CD4-positive, alpha-beta T cell treated with Interleukin-12 subunit alpha and Interleukin-12 subunit beta, for 1 hour (primary cell): ENCODE measurements around the gene GNA15.
"Not testable (repeated sequence)": the region's sequence is repeated elsewhere in the genome, so short reads cannot be mapped to it uniquely, and the experiment has no call there.

Experiments
- DNase-seq: peaks from one replicate; pipeline ENCODE4 v3.0.0-alpha.2; 2020

GNA15 gene

GRCh38 chr19:3151563-3152418 lies 16.0 kb downstream of the GNA15 start:
- no peak for DNase-seq

GRCh38 chr19:3152419-3152780 lies 16.6 kb downstream of the GNA15 start:
- no peak for DNase-seq

- no peak for DNase-seq
These were observed 17.7 kb downstream of the GNA15 start for GRCh38 chr19:3153286-3154230.

GRCh38 chr19:3154447-3154846 lies 18.6 kb downstream of the GNA15 start:
- not testable (repeated sequence) for DNase-seq

- DNase-seq: peak; percentile 88
These were observed 19.3 kb downstream of the GNA15 start for GRCh38 chr19:3154957-3155736.

GRCh38 chr19:3157096-3157845 lies 21.4 kb downstream of the GNA15 start:
- no peak for DNase-seq

GRCh38 chr19:3159565-3159964 lies 23.7 kb downstream of the GNA15 start:
- DNase-seq: no peak

GRCh38 chr19:3160219-3160618 lies 24.4 kb downstream of the GNA15 start:
- no peak for DNase-seq

GRCh38 chr19:3161453-3161852 lies 25.6 kb downstream of the GNA15 start:
- DNase-seq: no peak

GRCh38 chr19:3162418-3163229 lies 26.8 kb downstream of the GNA15 start:
- peak; percentile 38 for DNase-seq

- peak; percentile 84 for DNase-seq
These were observed 27.5 kb downstream of the GNA15 start for GRCh38 chr19:3163230-3163886.

- no peak for DNase-seq
These were observed 28.1 kb downstream of the GNA15 start for GRCh38 chr19:3163943-3164342.

- DNase-seq: no peak
These were observed 31.9 kb downstream of the GNA15 start for GRCh38 chr19:3167533-3168272.

- DNase-seq: no peak
These were observed 36.2 kb downstream of the GNA15 start for GRCh38 chr19:3171894-3172672.

GRCh38 chr19:3172673-3173000 lies 36.8 kb downstream of the GNA15 start:
- DNase-seq: not testable (repeated sequence)

GRCh38 chr19:3175781-3176714 lies 40.2 kb downstream of the GNA15 start:
- peak; percentile 54 for DNase-seq

GRCh38 chr19:3176715-3177501 lies 41.1 kb downstream of the GNA15 start:
- DNase-seq: peak; percentile 77
